Neutrophil (primary cell): ENCODE data around the gene TCTN2.

Experiments used
- H3K27ac ChIP-seq: fragments of 200-600 bp; sonication (generic); 2 replicates; pipeline ENCODE4 v1.5.1; 2016; ENCODE audit warnings: mild to moderate bottlenecking, moderate library complexity
- H3K27me3 ChIP-seq: fragments of 200-600 bp; sonication (generic); 2 replicates; pipeline ENCODE4 v1.6.0; 2016; ENCODE audit warnings: mild to moderate bottlenecking
- H3K36me3 ChIP-seq: fragments of 200-600 bp; sonication (generic); 2 replicates; pipeline ENCODE4 v1.5.1; 2017
- H3K4me1 ChIP-seq, 2 experiments: fragments of 200-600 bp in 1 of 2; sonication (generic) in 1 of 2; 1 replicate in 1 of 2; 2 replicates in 1 of 2; pipeline versions ENCODE4 v1.5.1 to v1.6.1; 2013 to 2016; ENCODE audit warnings: low read depth in 1 of 2, low read length in 1 of 2, mild to moderate bottlenecking in 1 of 2, moderate library complexity in 1 of 2; ENCODE audit not compliant: control insufficient read depth in 1 of 2, insufficient read depth in 1 of 2
- H3K4me3 ChIP-seq, 2 experiments: fragments of 200-600 bp in 1 of 2; sonication (generic) in 1 of 2; 1 replicate in 1 of 2; 2 replicates in 1 of 2; pipeline ENCODE4 v1.5.1; 2013 to 2016; ENCODE audit warnings: low read depth in 1 of 2, low read length in 1 of 2, mild to moderate bottlenecking in 1 of 2, moderate library complexity in 1 of 2
- H3K9me3 ChIP-seq: fragments of 200-600 bp; sonication (generic); 2 replicates; pipeline ENCODE4 v1.5.1; 2016
- TF ChIP-seq, protein P1 (sequence below): fragments of 200-600 bp; sonication (generic); IDR thresholded peaks from 2 replicates; pipeline ENCODE4 v1.5.1; 2016; ENCODE audit warnings: antibody characterized with exemption

TCTN2 gene

DNA sequence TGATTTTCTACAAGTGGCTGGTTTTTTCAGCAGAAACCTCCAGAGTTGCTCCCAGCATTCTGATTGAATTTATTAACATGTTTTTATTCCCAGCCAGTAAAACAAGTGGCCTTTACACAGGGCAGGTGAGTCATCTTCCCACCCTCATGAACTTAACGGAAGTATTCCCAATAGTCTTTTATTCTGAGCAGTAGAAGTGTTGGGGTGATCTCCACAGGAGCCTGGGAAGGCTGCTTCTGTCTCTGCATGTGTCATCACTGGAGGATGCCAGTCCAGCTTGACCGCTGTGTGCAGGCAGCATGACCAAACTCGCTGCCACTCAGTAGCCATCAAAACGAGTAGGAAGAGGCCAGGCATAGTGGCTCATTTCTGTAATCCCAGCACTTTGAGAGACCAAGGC is 77.7 kb downstream of the TCTN2 start:
- TF ChIP-seq, protein P1, sequence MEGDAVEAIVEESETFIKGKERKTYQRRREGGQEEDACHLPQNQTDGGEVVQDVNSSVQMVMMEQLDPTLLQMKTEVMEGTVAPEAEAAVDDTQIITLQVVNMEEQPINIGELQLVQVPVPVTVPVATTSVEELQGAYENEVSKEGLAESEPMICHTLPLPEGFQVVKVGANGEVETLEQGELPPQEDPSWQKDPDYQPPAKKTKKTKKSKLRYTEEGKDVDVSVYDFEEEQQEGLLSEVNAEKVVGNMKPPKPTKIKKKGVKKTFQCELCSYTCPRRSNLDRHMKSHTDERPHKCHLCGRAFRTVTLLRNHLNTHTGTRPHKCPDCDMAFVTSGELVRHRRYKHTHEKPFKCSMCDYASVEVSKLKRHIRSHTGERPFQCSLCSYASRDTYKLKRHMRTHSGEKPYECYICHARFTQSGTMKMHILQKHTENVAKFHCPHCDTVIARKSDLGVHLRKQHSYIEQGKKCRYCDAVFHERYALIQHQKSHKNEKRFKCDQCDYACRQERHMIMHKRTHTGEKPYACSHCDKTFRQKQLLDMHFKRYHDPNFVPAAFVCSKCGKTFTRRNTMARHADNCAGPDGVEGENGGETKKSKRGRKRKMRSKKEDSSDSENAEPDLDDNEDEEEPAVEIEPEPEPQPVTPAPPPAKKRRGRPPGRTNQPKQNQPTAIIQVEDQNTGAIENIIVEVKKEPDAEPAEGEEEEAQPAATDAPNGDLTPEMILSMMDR, result no peak
- H3K27me3 ChIP-seq, result no peaks in the 10 kb centered on the region
- H3K36me3 ChIP-seq, result peaks cover 47% of the 10 kb centered on the region
- peaks cover 9 to 19% of the 10 kb centered on the region in 2 experiments for H3K4me1 ChIP-seq
- H3K27ac ChIP-seq, result peak overlapping the region; percentile 66
- H3K9me3 ChIP-seq, result no peaks in the 10 kb centered on the region
- H3K4me3 ChIP-seq, result no peak overlapping the region

DNA sequence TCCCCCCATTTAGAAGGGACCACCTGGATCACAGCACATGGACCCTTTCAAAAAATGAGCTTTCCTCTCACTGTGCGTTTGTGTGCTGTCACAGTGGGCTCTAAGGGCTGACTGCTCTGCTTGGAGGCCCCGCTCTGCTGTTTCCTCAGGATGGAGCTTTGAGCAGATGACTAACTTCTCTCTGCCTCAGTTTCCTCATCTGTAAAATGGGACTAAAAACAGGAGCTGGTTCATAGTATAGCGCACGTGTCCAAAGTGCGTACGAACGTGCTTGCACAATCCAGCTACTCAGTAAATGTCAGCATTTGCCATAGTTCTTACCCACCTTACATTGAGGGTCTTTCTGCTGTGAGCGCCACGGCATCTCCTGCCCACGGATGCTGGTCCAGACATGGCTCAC is 78.4 kb downstream of the TCTN2 start:
- Histone ChIP-seq H3K4me3 (no peak overlapping the region), H3K27ac (no peak overlapping the region), H3K4me1 (peaks cover 9 to 19% of the 10 kb centered on the region in 2 experiments), H3K9me3 (no peaks in the 10 kb centered on the region), H3K27me3 (no peaks in the 10 kb centered on the region), H3K36me3 (peaks cover 45% of the 10 kb centered on the region)
- TF ChIP-seq, protein P1, result no peak

DNA sequence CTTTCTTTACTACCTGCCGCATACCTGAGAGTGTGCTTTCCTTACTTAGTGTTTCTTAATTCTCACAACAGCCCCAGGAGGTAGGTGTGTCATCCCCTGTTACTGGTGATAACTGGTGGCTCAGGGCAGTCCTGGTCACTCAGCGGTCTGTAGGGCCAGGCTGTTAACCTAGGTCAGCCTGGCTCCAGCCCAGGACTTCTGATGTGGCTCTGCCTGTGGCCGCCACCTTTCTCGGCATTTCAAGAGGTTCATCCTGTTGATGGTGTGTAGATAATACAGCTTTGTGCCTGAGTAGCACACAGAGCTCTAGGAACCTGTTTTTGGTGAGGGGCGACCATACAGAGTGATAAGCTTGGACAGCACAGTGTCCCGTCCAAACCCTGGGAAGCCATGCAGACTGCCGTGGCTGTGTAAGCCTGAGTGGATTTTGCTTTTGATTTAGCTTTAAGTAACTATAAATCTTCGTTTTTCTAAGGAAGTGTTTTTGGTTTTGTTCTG is 79.3 kb downstream of the TCTN2 start:
- no peak overlapping the region for H3K4me3 ChIP-seq
- peaks cover 9 to 19% of the 10 kb centered on the region in 2 experiments for H3K4me1 ChIP-seq
- peaks cover 47% of the 10 kb centered on the region for H3K36me3 ChIP-seq
- TF ChIP-seq, protein P1, result no peak
- no peak overlapping the region for H3K27ac ChIP-seq
- H3K27me3 ChIP-seq, result no peaks in the 10 kb centered on the region
- H3K9me3 ChIP-seq, result no peaks in the 10 kb centered on the region

DNA sequence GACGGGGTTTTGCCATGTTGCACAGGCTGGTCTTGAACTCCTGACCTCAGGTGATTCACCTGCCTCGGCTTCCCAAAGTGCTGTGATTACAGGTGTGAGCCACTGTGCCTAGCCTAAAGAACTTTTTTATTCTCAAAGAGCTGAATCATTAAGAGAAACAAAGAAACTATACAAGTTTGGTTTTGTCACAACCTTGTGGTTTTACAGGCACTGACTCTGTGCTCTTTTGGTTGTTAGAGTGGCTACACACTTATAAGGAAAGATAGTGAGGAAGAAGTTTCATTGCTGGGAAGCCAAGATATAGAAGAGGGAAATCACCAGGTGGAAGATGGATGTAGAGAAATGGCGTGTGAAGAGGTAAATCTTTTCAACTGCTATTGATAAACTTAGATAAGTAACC is 81.1 kb downstream of the TCTN2 start:
- Histone ChIP-seq H3K4me1 (peaks cover 9 to 17% of the 10 kb centered on the region in 2 experiments), H3K36me3 (peaks cover 54% of the 10 kb centered on the region), H3K27ac (no peak overlapping the region), H3K4me3 (no peak overlapping the region), H3K9me3 (no peaks in the 10 kb centered on the region), H3K27me3 (no peaks in the 10 kb centered on the region)
- TF ChIP-seq, protein P1, result no peak

DNA sequence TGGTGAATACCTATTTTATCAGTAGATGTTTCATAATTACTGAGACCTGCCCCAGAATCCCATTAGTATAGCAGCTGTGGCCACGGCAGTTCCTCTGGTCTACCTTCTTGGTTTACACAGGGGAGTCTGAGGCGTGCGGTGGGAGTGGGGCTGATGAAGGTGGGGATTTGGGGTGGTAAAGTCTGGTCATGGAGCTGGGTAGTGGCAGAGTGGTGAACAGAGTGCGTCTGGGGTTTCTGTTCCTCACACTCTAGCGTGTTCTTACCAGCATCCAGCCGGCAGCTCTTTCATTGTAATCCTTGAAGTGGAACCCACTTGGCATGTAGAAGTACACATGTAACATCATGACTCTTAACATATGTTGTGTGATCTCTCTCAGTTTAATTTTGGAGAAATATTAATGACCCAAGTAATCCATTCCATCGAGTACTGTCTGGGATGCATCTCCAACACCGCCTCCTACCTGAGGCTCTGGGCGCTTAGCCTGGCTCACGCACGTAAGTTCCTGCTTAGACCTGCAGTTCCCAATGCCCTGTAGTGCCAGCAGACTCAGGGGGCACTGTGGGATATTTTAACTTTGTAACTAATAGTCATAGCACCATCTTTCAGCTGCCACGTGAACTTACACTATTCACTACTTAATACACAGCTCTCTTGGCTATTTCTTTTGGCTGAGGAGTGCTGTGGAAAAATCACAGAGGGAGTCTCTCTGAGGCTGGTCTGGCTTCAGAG is 83.3 kb downstream of the TCTN2 start:
- Histone ChIP-seq H3K36me3 (peaks cover 56% of the 10 kb centered on the region), H3K9me3 (no peaks in the 10 kb centered on the region), H3K27me3 (no peaks in the 10 kb centered on the region), H3K4me1 (no peaks in the 10 kb centered on the region), H3K27ac (no peak overlapping the region), H3K4me3 (no peak overlapping the region)
- TF ChIP-seq, protein P1, result no peak
